NCI-H1436 (cell line): ENCODE results near the gene IL21R.
A peak's percentile ranks its signal among the peaks of the same experiment; 100 is the strongest.

Source experiments
- DNase-seq: peaks from one replicate; lab custom pipeline; 2025; lab: John Stamatoyannopoulos, UW

Gene IL21R

DNA sequence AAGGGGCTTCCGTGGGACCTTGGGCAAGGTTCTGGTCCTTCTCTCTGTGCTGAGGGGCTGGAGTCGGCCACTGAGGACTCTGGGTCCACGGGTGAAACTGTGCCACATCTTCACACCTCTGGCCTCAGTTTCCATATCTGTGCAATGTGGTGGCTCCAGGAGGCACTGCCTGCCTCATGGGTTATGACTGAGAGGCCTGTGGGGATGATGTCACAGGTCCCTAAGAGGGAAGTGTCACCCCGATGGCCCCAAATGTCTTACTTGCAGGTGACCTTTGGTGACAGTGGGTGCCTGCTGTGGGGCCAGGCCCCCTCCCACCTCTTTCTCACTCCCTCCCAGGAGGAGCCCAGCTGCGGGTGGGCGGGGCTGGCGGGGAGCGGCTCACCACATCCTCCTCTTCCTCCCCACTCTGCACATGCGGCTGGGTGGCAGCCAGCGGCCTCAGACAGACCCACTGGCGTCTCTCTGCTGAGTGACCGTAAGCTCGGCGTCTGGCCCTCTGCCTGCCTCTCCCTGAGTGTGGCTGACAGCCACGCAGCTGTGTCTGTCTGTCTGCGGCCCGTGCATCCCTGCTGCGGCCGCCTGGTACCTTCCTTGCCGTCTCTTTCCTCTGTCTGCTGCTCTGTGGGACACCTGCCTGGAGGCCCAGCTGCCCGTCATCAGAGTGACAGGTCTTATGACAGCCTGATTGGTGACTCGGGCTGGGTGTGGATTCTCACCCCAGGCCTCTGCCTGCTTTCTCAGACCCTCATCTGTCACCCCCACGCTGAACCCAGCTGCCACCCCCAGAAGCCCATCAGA lies at the start of gene IL21R:
Gene IL21R (plus strand): TSS at position 407 of the 801 bp plus-strand sequence. CDS start 27,898 bp downstream, outside the sequence.
- DNase-seq: no peak

DNA sequence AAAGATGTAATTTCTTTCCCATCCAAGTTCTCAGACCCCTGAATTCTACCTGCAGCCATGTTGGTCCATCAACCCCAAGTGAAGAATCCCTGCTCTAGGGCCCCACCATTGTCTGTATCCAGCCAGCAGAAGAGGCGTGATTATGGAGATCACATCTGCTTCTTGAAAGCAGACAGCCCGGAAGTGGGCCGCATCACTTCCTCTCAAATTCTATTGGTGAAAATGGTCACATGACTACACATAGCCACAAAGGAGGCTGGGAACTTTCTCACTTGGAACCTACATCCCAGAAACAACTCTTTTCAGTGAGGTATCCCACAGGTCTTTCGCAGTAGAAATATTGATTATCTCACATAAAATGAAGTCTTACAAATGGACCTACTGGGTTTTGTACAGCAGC lies 48.1 kb upstream of the IL21R start:
- no peak for DNase-seq

DNA sequence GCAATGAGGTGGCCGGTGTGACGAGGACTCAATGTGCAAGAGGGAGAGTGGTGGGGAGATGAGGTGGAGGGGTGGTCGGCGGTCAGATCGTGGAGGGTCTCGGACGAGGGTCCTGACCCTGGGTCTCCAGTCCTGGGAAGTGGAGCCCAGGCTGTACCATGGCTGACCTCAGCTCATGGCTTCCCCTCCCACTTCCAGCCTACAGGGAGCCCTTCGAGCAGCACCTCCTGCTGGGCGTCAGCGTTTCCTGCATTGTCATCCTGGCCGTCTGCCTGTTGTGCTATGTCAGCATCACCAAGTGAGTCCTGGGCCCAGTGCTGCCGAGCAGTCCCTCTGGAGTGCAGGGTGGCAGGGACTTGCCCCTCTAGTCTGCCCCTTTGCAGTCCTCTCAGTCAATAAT lies 46.4 kb upstream of the IL21R start:
- DNase-seq: no peak

DNA sequence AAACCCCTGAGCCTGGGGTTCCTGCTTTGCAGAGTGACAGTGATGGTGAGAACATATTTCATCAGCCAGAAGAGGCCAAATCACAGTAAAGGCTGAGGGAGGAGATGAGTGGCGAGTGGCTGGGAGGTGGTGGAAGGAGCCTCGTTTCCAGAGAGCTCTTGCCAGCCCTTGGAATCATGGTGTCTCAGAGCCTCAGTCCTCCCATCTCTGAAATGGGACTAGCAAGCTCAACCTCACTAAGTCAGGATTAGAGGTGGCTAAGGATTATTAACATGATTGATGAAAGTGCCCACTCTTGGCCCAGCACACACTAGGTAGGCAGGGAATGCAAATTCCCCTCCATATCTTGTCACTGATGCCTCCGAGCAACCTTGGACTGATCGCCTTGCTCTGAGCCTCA lies 45.2 kb upstream of the IL21R start:
- DNase-seq: no peak

DNA sequence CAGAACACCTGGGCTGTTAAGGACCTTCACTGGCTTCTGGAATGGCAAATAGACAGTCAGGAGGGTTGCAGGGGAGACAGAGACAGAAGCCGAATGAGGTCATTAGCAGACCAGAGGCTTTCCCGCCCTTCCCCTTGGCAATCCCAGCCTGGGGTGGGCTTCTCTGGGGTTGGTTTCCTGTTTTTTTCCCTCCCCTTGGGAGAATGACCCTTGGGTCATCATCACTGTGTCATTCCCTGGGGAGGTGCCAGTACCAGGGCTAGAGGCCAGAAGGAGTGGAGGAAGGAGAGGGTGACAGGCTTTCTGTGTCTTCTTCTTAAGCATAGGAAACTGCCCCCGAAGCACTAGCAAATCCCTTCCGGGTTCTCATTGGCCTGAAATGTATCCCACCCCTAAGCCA lies 42.9 kb upstream of the IL21R start:
- no peak for DNase-seq

DNA sequence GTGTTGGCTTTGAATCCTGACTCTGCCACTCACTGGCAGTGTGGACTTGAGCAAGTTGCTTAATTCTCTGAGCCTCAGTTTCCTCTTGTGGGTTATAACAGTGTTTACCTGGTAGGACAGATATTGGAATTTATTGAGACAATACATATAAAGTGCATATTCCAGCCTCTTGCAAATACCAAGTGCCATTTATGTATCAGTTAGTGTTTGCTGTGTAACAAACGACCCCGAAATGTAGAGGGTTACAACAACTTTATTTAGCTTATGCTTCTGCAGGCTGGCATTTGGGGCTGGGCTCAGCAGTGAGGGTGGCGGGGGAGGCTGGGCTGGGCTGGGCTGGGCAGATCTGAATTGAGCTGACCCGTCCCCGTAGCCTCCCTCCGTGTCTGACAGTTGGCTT lies 42.4 kb upstream of the IL21R start:
- DNase-seq: no peak

DNA sequence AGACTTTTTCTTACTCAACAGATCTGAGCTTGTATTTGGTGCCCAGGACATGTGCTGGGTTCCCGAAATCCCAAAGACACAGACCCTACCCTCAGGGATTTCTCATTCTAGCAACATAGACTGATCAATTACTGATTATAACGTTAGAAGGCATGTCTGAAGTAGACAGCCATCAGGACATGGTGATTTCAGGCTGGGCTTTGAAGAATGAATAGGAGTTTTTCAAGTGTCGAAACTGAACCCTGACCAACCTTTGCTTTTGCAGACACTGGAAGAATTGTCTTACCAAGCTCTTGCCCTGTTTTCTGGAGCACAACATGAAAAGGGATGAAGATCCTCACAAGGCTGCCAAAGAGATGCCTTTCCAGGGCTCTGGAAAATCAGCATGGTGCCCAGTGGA lies 40.0 kb upstream of the IL21R start:
- DNase-seq: no peak

DNA sequence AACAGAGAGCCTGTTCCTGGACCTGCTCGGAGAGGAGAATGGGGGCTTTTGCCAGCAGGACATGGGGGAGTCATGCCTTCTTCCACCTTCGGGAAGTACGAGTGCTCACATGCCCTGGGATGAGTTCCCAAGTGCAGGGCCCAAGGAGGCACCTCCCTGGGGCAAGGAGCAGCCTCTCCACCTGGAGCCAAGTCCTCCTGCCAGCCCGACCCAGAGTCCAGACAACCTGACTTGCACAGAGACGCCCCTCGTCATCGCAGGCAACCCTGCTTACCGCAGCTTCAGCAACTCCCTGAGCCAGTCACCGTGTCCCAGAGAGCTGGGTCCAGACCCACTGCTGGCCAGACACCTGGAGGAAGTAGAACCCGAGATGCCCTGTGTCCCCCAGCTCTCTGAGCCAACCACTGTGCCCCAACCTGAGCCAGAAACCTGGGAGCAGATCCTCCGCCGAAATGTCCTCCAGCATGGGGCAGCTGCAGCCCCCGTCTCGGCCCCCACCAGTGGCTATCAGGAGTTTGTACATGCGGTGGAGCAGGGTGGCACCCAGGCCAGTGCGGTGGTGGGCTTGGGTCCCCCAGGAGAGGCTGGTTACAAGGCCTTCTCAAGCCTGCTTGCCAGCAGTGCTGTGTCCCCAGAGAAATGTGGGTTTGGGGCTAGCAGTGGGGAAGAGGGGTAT lies 39.3 kb upstream of the IL21R start:
- no peak for DNase-seq

DNA sequence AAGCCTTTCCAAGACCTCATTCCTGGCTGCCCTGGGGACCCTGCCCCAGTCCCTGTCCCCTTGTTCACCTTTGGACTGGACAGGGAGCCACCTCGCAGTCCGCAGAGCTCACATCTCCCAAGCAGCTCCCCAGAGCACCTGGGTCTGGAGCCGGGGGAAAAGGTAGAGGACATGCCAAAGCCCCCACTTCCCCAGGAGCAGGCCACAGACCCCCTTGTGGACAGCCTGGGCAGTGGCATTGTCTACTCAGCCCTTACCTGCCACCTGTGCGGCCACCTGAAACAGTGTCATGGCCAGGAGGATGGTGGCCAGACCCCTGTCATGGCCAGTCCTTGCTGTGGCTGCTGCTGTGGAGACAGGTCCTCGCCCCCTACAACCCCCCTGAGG lies 38.7 kb upstream of the IL21R start:
- DNase-seq: no peak

DNA sequence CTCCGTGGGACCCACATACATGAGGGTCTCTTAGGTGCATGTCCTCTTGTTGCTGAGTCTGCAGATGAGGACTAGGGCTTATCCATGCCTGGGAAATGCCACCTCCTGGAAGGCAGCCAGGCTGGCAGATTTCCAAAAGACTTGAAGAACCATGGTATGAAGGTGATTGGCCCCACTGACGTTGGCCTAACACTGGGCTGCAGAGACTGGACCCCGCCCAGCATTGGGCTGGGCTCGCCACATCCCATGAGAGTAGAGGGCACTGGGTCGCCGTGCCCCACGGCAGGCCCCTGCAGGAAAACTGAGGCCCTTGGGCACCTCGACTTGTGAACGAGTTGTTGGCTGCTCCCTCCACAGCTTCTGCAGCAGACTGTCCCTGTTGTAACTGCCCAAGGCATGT lies 38.2 kb upstream of the IL21R start:
- no peak for DNase-seq

DNA sequence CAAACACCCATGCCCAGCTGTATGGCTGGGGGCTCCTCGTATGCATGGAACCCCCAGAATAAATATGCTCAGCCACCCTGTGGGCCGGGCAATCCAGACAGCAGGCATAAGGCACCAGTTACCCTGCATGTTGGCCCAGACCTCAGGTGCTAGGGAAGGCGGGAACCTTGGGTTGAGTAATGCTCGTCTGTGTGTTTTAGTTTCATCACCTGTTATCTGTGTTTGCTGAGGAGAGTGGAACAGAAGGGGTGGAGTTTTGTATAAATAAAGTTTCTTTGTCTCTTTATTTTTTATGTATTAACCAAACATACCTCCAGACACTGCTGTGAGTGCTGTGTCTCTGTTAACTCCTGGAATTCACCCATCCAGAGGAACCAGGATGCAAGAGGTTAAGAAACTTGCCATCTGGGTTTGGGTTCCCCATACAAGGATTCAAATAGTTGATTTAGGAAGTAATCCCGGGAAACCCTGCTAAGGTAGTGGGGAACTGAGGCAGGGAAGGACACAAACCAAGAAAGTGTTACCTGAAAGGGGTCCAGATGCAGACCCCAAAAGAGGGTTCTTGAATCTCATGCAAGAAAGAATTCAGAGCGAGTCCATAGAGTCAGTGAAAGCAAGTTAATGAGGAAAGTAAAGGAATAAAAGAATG lies 37.4 kb upstream of the IL21R start:
- DNase-seq: no peak

DNA sequence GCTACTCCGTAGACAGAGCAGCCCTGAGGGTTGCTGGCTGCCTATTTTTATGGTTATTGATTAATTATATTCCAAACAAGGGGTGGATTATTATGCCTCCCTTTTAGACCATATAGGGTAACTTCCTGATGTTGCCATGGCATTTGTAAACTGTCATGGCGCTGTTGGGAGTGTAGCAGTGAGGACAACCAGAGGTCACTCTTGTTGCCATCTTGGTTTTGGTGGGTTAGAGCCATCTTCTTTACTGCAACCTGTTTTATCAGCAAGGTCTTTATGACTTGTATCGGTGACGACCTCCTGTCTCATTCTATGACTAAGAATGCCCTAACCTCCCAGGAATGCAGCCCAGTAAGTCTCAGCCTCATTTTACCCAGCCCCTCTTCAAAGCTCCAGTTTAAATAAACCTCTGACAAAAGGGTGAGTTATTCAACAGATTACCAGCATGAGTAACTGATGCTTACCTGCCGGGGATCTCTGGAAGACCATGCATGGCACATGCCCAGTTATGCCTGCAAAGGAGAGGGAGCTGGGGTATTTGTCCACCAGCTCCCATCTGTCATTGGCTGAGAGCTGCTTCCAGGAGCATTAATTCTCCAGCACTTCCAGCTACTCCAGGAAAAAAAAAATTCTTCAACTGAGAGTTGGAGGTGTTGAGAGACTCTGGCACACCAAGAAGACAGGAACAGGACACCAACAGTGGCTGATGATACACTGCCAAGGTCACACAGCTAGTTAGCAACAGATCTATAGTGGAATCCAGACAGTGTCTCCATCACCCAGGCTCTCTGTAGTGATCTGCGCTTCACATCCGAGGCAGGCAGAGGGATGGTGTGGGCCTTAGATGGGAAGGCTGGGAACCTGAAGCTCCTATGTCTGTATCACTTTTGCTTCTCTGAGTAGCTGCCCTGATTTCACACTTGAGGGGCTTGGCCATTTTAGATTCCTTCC lies 36.6 kb upstream of the IL21R start:
- DNase-seq: no peak

DNA sequence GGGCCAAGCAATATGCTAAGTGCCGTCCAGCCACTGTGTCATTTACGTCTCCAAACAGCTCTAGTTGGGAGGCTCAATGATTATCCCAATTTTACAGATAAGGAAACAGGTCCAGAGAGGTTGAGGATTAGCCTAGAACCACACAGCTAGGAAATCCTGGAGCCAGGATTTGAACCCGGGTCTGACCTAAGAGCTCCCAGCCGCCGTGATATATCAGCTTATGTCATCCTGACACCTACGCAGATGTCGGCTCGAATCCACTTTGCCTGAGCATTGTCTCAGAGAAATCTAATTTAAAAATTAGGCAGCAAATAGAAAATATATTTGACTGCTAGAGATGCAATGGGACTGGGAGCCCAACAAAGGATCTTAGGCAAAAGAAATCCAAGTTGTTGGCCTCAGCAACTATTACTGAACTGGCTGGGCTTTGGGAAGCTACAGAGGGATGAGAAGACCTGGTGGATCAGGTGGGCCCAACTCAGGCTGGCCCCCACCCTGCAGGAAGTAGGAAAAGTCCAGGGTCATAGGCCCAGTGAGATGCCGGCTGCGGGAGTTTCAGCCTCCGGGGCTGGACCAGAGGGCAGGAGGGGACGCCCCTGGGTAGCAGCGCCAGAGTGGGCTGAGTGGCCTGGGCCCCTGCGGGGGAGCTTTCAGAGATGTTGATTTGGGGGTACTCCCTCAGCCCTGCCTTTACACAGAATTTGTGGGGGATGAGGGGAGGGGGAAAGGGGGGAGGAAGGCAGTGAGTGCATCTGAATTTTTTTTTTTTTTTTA lies 35.1 kb upstream of the IL21R start:
- DNase-seq: no peak

DNA sequence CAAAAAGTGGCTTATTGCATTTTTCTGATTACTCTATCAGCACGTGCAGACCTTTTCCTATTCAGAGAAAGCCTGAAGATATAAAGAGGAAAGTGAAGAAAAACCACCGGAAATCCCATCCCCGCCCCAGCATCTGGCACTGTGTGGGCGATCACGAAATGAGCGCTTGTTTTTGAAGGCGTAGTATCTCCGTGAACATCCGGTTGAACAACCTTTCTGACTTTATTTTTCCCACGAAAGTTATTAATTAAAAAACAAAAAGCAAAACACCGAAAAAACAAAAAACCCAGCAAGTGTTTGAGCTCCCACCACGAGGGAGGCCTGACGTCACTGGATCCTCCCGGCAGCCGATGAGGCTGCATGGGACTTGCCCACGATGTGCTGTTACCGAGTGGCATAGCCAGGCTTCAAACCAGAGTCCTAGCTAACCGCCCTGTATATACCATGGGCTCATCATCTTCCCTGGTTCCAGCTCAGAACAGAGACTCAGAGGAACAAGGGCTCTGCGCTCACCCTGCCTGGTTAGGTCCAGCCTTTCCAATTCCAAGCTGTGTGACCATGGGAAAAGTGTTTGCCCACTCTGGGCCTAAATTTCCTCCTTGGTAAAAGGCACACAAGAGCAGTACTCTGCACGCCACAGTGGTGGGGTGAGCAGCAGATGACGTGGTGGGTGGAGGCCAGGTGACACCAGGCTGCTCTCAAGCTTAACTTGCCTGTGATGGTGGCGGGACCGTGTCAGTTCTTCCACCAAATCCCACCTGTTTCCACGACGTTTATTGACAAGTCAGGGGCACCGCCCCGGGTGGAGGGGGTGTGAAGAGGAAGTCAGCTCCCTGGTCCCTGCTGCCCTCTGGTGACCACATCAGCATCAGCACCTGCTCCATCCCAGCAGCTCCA lies 34.3 kb upstream of the IL21R start:
- peak; percentile 45 for DNase-seq

DNA sequence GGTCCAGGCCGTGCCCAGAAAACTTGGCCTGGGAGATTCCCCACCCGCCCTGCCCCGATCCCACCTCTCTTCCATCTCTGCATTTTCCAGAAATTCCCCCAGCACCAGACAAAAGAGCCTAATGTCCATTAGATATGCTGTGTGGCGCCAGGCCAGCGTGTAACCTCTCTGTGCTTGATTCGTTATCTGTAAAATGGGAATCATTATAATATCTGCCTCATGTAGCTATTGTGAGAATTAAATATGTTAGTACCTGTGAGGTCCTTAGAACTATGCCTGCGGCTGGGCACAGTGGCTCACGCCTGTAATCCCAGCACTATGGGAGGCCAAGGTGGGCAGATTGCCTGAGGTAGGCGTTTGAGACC lies 33.6 kb upstream of the IL21R start:
- no peak for DNase-seq

DNA sequence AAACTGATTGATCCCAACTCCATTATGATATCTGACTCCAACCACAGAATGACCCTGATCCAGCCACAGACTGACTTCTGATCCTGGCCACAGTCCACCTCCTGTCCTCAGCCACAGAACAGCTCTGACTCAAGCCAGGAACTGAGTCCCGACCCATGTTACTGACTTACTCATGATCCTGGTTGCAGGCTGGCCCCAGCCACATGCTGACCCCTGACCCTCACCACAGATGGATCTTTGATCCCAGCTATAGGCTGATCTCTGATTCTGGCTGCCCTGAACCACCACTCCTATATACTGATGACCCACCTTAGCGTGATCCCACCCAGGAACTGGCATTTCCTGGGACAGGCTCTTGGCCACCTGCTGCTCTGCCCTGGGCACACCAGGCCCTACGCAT lies 32.2 kb upstream of the IL21R start:
- no peak for DNase-seq

DNA sequence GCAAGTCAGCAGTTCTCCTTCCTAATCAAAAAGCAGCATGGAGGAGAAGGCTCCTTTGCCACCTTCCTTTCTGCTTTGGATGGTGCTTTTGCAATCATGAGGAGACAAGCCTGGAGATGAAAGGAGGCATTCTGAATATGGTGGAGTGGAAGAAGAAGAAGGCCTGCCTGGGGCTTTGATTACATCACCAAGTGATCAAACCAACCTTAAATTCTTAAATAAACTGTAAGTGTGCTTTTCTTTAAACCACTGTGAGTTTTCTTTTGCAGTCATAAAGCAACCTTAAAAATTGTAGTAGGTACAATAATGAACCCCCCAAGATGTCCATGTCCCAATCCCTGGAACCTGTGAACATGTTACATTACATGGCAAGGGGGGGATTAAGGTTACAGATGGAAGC lies 31.7 kb upstream of the IL21R start:
- DNase-seq: no peak

DNA sequence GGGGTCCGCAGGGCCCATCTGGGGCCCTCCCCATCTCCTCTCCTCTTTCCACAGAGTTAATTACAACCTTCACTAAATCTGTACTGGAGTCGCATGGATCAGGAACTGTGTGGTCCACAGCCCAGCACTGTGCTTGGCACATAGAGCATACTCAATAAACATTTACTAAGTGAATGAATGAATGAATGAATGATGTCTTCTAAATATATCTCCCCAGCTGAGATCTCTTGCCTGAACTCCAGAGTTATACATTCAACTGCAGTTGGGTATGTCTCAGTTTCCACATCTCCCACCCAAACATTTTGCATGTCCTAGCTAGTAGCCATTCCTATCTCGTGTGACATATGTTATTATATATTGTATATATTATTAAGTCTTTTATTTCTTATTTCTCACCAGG lies 28.7 kb upstream of the IL21R start:
- DNase-seq: no peak

DNA sequence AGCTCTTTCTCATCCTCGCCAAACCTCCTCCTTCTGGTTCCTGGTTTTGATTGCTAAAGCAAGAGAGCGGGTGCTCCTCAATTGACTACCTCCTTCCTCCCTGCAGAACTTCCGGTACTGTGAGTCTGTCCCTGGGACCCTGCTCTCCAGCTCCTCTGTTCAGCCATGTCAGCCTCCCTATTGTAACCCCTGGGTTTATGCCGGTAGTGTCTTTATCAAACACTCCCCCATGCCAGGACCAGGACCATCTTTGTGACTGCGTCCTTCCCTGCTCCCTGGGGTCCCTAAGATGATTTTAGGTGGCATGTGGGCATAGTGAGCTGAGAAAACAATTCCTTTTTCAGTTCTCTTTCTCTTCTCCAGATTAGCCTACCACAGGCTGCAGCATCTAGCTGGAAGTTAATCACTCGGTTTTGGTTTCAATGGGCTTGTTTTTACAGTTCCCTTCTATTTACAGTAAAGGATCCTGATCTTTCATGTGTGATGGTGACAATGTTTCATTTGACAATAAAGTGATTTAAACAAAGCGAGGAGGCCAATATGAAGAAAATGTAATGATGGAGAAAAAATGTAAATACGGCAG lies 27.7 kb upstream of the IL21R start:
- no peak for DNase-seq
